HepG2 (cell line): ENCODE results near the gene KIF22.

Experiments used
- ATF3 ChIP-seq: sonication (generic); formaldehyde crosslinking; IDR thresholded peaks from 2 replicates; pipeline ENCODE4 v1.4.0; 2020; ENCODE audit warnings: missing genetic modification reagents
- CTCF ChIP-seq: sonication (generic); formaldehyde crosslinking; IDR thresholded peaks from 2 replicates; pipeline ENCODE4 v1.5.0; 2020; ENCODE audit warnings: mild to moderate bottlenecking, missing genetic modification reagents, moderate library complexity
- ELF4 ChIP-seq: sonication (generic); formaldehyde crosslinking; IDR thresholded peaks from 2 replicates; pipeline ENCODE4 v1.5.0; 2020; ENCODE audit warnings: missing genetic modification reagents, mild to moderate bottlenecking, moderate library complexity, borderline replicate concordance
- ESRRA ChIP-seq: sonication (generic); formaldehyde crosslinking; IDR thresholded peaks from 2 replicates; pipeline ENCODE4 v1.5.1; 2020; ENCODE audit warnings: mild to moderate bottlenecking, low read depth, missing genetic modification reagents
- FOXA3 ChIP-seq: IDR thresholded peaks from 2 replicates; pipeline ENCODE4 v1.6.1; 2016; ENCODE audit warnings: missing genetic modification reagents, missing compliant biosample characterization
- PBX2 ChIP-seq: IDR thresholded peaks from 2 replicates; pipeline ENCODE4 v1.6.1; 2016; ENCODE audit warnings: control low read depth
- POLR2A ChIP-seq, 2 experiments: IDR thresholded peaks; 2 replicates each; pipeline ENCODE4 v1.6.1; 2011; ENCODE audit warnings: low read depth in 2 of 2, low read length in 2 of 2, mild to moderate bottlenecking in 1 of 2, moderate library complexity in 1 of 2; ENCODE audit not compliant: insufficient read depth in 1 of 2
- PRDM15 ChIP-seq: sonication (generic); formaldehyde crosslinking; IDR thresholded peaks from 2 replicates; pipeline ENCODE4 v1.4.0; 2020; ENCODE audit warnings: missing genetic modification reagents
- PRPF4 ChIP-seq: fragments of 200-400 bp; formaldehyde crosslinking; IDR thresholded peaks from 2 replicates; pipeline ENCODE4 v1.6.1; 2016; ENCODE audit warnings: low read length, low read depth; ENCODE audit not compliant: poor library complexity, severe bottlenecking
- ZBTB34 ChIP-seq: sonication (generic); formaldehyde crosslinking; IDR thresholded peaks from 2 replicates; pipeline ENCODE4 v1.8.0; 2022; ENCODE audit warnings: mild to moderate bottlenecking, missing genetic modification reagents
- ZNF331 ChIP-seq: sonication (generic); formaldehyde crosslinking; IDR thresholded peaks from 2 replicates; pipeline ENCODE4 v1.4.0; 2020; ENCODE audit warnings: missing genetic modification reagents
- ZSCAN9 ChIP-seq: IDR thresholded peaks from 2 replicates; pipeline ENCODE4 v1.6.1; 2016; ENCODE audit warnings: borderline replicate concordance

- no peak for TF ChIP-seq PRDM15 (CRISPR knock-in tag)
- peak; percentile 85; the same call in 1 of the 2 replicates for TF ChIP-seq ZNF331 (CRISPR knock-in tag)
- 0 out of 2 replicates have a peak, but pooled peaks have one; percentile 48 for TF ChIP-seq FOXA3 (CRISPR knock-in tag)
- TF ChIP-seq ESRRA (CRISPR knock-in tag): no peak
- TF ChIP-seq ELF4: no peak
- TF ChIP-seq CTCF (CRISPR knock-in tag): peak; percentile 99
- peak; percentile 36; the same call in 1 of the 2 replicates for TF ChIP-seq ATF3 (CRISPR knock-in tag)
- TF ChIP-seq POLR2A (IDR thresholded peaks at IDR 0.05; ENCODE audit: insufficient read depth in 1 of 2, low read depth in 2 of 2, low read length in 2 of 2): no peak
- no peak for TF ChIP-seq PBX2 (CRISPR knock-in tag)
- no peak; the same call in 1 of the 2 replicates for TF ChIP-seq ZSCAN9 (CRISPR knock-in tag)
- no peak for TF ChIP-seq ZBTB34 (CRISPR knock-in tag)
- TF ChIP-seq PRPF4: no peak
Observed at GRCh38 chr16:29848420-29849297, 58.1 kb downstream of the KIF22 start.
